SK-N-MC (cell line): ENCODE data around the gene DCDC2.
A peak's percentile ranks its signal among the peaks of the same experiment; 100 is the strongest.
"Not testable (repeated sequence)": the region's sequence is repeated elsewhere in the genome, so short reads cannot be mapped to it uniquely, and the experiment has no call there.

Source experiments
- DNase-seq: peaks from one replicate; pipeline ENCODE4 v3.0.0-alpha.2; 2011; ENCODE audit warnings: low read depth, low spot score
- H3K27ac ChIP-seq: fragments of 200-600 bp; sonication (generic); 2 replicates; pipeline ENCODE4 v1.5.1; 2016; ENCODE audit warnings: mixed run types
- H3K36me3 ChIP-seq: fragments of 200-600 bp; sonication (generic); 2 replicates; pipeline ENCODE4 v1.6.1; 2017; ENCODE audit warnings: antibody characterized with exemption, low read length, mixed read lengths; ENCODE audit not compliant: insufficient read depth
- H3K4me3 ChIP-seq: fragments of 200-600 bp; sonication (generic); 2 replicates; pipeline ENCODE4 v1.5.1; 2016
- H3K9ac ChIP-seq: fragments of 200-600 bp; sonication (generic); 2 replicates; pipeline ENCODE4 v1.8.0; 2017; ENCODE audit warnings: mixed run types, mixed read lengths; ENCODE audit not compliant: insufficient read length
- H3K9me3 ChIP-seq: fragments of 200-600 bp; sonication (generic); 2 replicates; pipeline ENCODE4 v1.6.1; 2017; ENCODE audit warnings: low read depth, mild to moderate bottlenecking, antibody characterized with exemption, low read length, moderate library complexity, mixed read lengths
- EZH2 ChIP-seq: fragments of 200-600 bp; sonication (generic); IDR thresholded peaks from one replicate; pipeline ENCODE4 v1.6.1; 2017; ENCODE audit warnings: antibody characterized with exemption
- FOXP2 ChIP-seq: optimal IDR thresholded peaks from 2 replicates; pipeline ENCODE3; 2011; ENCODE audit warnings: mild to moderate bottlenecking, moderate library complexity; ENCODE audit not compliant: insufficient read depth; ENCODE audit errors: extremely low read length, control extremely low read depth
- POLR2AphosphoS5 ChIP-seq: IDR thresholded peaks from 2 replicates; pipeline ENCODE4 v1.6.1; 2012; ENCODE audit warnings: mild to moderate bottlenecking, low read depth, low read length, borderline replicate concordance

DCDC2 gene

GRCh38 chr6:24394780-24395437, 37.0 kb upstream of the DCDC2 start:
- no peak for DNase-seq
- no peak overlapping the region for H3K9ac ChIP-seq
- H3K4me3 ChIP-seq = no peak overlapping the region
- TF ChIP-seq POLR2AphosphoS5 (no peak), EZH2 (no peak), FOXP2 (no peak)
- no peaks in the 10 kb centered on the region for H3K36me3 ChIP-seq
- no peak overlapping the region for H3K27ac ChIP-seq
- H3K9me3 ChIP-seq = no peaks in the 10 kb centered on the region

GRCh38 chr6:24394061-24394779, 36.4 kb upstream of the DCDC2 start:
- no peak for DNase-seq
- TF ChIP-seq EZH2 (no peak), POLR2AphosphoS5 (no peak), FOXP2 (no peak)
- no peak overlapping the region for H3K4me3 ChIP-seq
- no peaks in the 10 kb centered on the region for H3K9me3 ChIP-seq
- no peaks in the 10 kb centered on the region for H3K36me3 ChIP-seq
- H3K9ac ChIP-seq = no peak overlapping the region
- H3K27ac ChIP-seq = no peak overlapping the region

GRCh38 chr6:24391756-24392405, 34.0 kb upstream of the DCDC2 start:
- Histone ChIP-seq H3K36me3 (no peaks in the 10 kb centered on the region), H3K27ac (peak overlapping the region; percentile 84), H3K9ac (no peak overlapping the region), H3K4me3 (no peak overlapping the region), H3K9me3 (no peaks in the 10 kb centered on the region)
- no peak for DNase-seq
- TF ChIP-seq FOXP2 = no peak

GRCh38 chr6:24391208-24391607, 33.3 kb upstream of the DCDC2 start:
- Histone ChIP-seq H3K9me3 (no peaks in the 10 kb centered on the region), H3K27ac (peak overlapping the region; percentile 84), H3K9ac (no peak overlapping the region), H3K36me3 (no peaks in the 10 kb centered on the region), H3K4me3 (no peak overlapping the region)
- TF ChIP-seq EZH2 (no peak), POLR2AphosphoS5 (no peak), FOXP2 (no peak)
- no peak for DNase-seq

- TF ChIP-seq POLR2AphosphoS5 (no peak), FOXP2 (no peak), EZH2 (no peak)
- Histone ChIP-seq H3K4me3 (no peak overlapping the region), H3K27ac (peak overlapping the region; percentile 48), H3K9me3 (no peaks in the 10 kb centered on the region), H3K9ac (peak overlapping the region; percentile 7), H3K36me3 (no peaks in the 10 kb centered on the region)
- DNase-seq = no peak
Measured at GRCh38 chr6:24387818-24388217, 30.0 kb upstream of the DCDC2 start.

GRCh38 chr6:24385536-24386269, 27.8 kb upstream of the DCDC2 start:
- Histone ChIP-seq H3K36me3 (no peaks in the 10 kb centered on the region), H3K4me3 (no peak overlapping the region), H3K27ac (0 out of 2 replicates have a peak overlapping the region, but pooled peaks have one; percentile 5), H3K9me3 (no peaks in the 10 kb centered on the region), H3K9ac (no peak overlapping the region)
- TF ChIP-seq POLR2AphosphoS5 (no peak), EZH2 (no peak), FOXP2 (no peak)
- no peak for DNase-seq

GRCh38 chr6:24384369-24385130, 26.7 kb upstream of the DCDC2 start:
- not testable (repeated sequence) for H3K36me3 ChIP-seq, DNase-seq, H3K9me3 ChIP-seq, H3K9ac ChIP-seq, H3K4me3 ChIP-seq
- H3K27ac ChIP-seq = 0 out of 2 replicates have a peak overlapping the region, but pooled peaks have one; percentile 5

GRCh38 chr6:24382891-24383494, 25.1 kb upstream of the DCDC2 start:
- H3K9ac ChIP-seq = peak overlapping the region; percentile 71
- H3K27ac ChIP-seq = peak overlapping the region; percentile 99
- DNase-seq, H3K36me3 ChIP-seq, H3K9me3 ChIP-seq: not testable (repeated sequence)
- H3K4me3 ChIP-seq = peak overlapping the region; percentile 46
